Measurements from ENCODE around the gene PRKCE.

- no peak for TF ChIP-seq CTCF (IDR thresholded peaks at IDR 0.05; ENCODE audit: extremely low read depth in 1 of 2, insufficient read depth in 1 of 2, low read depth in 1 of 2, low read length in 2 of 2)
- TF ChIP-seq POLR2AphosphoS5 (IDR thresholded peaks at IDR 0.05; ENCODE audit: insufficient read depth, low read depth, low read length): no peak
- no peak for TF ChIP-seq EZH2 (IDR thresholded peaks at IDR 0.05; ENCODE audit: borderline replicate concordance, low read depth, low read length, severe bottlenecking)
- no peak for TF ChIP-seq POLR2A (IDR thresholded peaks at IDR 0.05; ENCODE audit: low read depth, low read length)
- no peak for TF ChIP-seq FOS (IDR thresholded peaks at IDR 0.05; ENCODE audit: borderline replicate concordance, insufficient read depth, low read length)
- no peak for TF ChIP-seq MYC (IDR thresholded peaks at IDR 0.05; ENCODE audit: low read depth, low read length)
- no peak for TF ChIP-seq JUN (IDR thresholded peaks at IDR 0.05; ENCODE audit: borderline replicate concordance, insufficient read depth, insufficient read length, low read depth)
- no peak for TF ChIP-seq MAX (IDR thresholded peaks at IDR 0.05; ENCODE audit: insufficient read depth, insufficient read length)
Observed at GRCh38 chr2:45911538-45911937, 260.1 kb downstream of the PRKCE start.
